HepG2 (cell line): ENCODE measurements around the gene OR2T10. TPM values are rescaled to one million over a fixed set of nuclear protein-coding genes. Genes with fewer than 3 reads are reported as not detected.
"Not testable (repeated sequence)": the region's sequence is repeated elsewhere in the genome, so short reads cannot be mapped to it uniquely, and the experiment has no call there.

Experiments
- ATAC-seq: fragments of 200-7000 bp; cut with Tn5 transposase; 3 replicates; pipeline ENCODE4 v1.9.1; 2020; ENCODE audit warnings: mild to moderate bottlenecking, moderate library complexity
- BruUV-seq: library from RNA; stranded (reverse); fragments of 400-500 nt; replicated peaks from 2 replicates; lab custom pipeline; 2021; lab: Mats Ljungman, UMichigan
- CTCF ChIA-PET: fragments of 300-600 bp; formaldehyde crosslinking; extraction: SDS; loops from one replicate; lab custom pipeline; 2021; ENCODE audit warnings: low total read pairs, inconsistent platforms, low intra/inter-chr PET ratio; lab: Yijun Ruan, JAX
- POLR2A ChIA-PET: fragments of 350-600 bp; sonication (Branson Sonifier 250); formaldehyde crosslinking; loops from one replicate; lab custom pipeline; 2020; ENCODE audit warnings: antibody characterized with exemption, inconsistent platforms; lab: Yijun Ruan, JAX
- DNase-seq: peaks from one replicate; pipeline ENCODE4 v3.0.0-alpha.2; 2015; ENCODE audit warnings: low spot score
- FAIRE-seq: peaks from 3 replicates; lab custom pipeline; 2011; peaks lifted over from hg19 to GRCh38; lab: Jason Lieb, UNC
- H2AFZ ChIP-seq: one replicate; pipeline ENCODE4 v1.6.1; 2011; ENCODE audit warnings: low read length, inconsistent platforms
- H3K27ac ChIP-seq: fragments of 300-600 bp; 3 replicates; pipeline ENCODE4 v1.8.0; 2011; ENCODE audit warnings: mixed run types, mild to moderate bottlenecking, mixed read lengths, low read length, inconsistent platforms; ENCODE audit not compliant: insufficient read depth; ENCODE audit errors: extremely low read length
- H3K27me3 ChIP-seq, 2 experiments: fragments of 200-600 bp in 1 of 2; 2 replicates in 1 of 2; 3 replicates in 1 of 2; pipeline versions ENCODE4 v1.6.0 to v1.8.0; 2011; ENCODE audit warnings: low read length in 2 of 2, mild to moderate bottlenecking in 2 of 2, moderate library complexity in 2 of 2, inconsistent platforms in 1 of 2; ENCODE audit not compliant: insufficient read depth in 2 of 2, control insufficient read depth in 1 of 2
- H3K36me3 ChIP-seq, 2 experiments: fragments of 200-600 bp in 1 of 2; replicated peaks in 1 of 2; 2 replicates in 1 of 2; 3 replicates in 1 of 2; pipeline versions ENCODE4 v1.5.1 to v1.8.0; 2011; ENCODE audit warnings: low read length in 2 of 2, inconsistent platforms in 1 of 2; ENCODE audit not compliant: insufficient read depth in 2 of 2, control insufficient read depth in 1 of 2
- H3K4me1 ChIP-seq: 2 replicates; pipeline ENCODE4 v1.5.1; 2012; ENCODE audit warnings: low read length, inconsistent platforms; ENCODE audit not compliant: insufficient read depth
- H3K4me2 ChIP-seq: 2 replicates; pipeline ENCODE4 v1.6.0; 2011; ENCODE audit warnings: low read depth, low read length, inconsistent platforms
- H3K4me3 ChIP-seq, 3 experiments: fragments of 200-600 bp in 1 of 3; sonication (generic), shearing (Covaris generic) in 1 of 3; replicated peaks in 1 of 3; 2 replicates each; pipeline ENCODE4 v1.5.1; 2011 to 2016; ENCODE audit warnings: low read length in 3 of 3, inconsistent platforms in 2 of 3, low read depth in 2 of 3, mild to moderate bottlenecking in 2 of 3, control low read depth in 1 of 3, mixed read lengths in 1 of 3; ENCODE audit not compliant: insufficient read depth in 1 of 3
- H3K79me2 ChIP-seq: one replicate; pipeline ENCODE4 v1.6.1; 2011; ENCODE audit warnings: low read length, inconsistent platforms; ENCODE audit not compliant: insufficient read depth
- H3K9ac ChIP-seq: 2 replicates; pipeline ENCODE4 v1.6.0; 2011; ENCODE audit warnings: mild to moderate bottlenecking, low read depth, low read length, inconsistent platforms; ENCODE audit not compliant: insufficient read depth
- H3K9me3 ChIP-seq: 2 replicates; pipeline ENCODE4 v1.5.1; 2012; ENCODE audit warnings: mild to moderate bottlenecking, low read length
- H4K20me1 ChIP-seq: 2 replicates; pipeline ENCODE4 v1.6.0; 2011; ENCODE audit warnings: inconsistent platforms, mild to moderate bottlenecking, low read length, moderate library complexity; ENCODE audit not compliant: insufficient read depth
- HOXA7 ChIP-seq: sonication (generic); formaldehyde crosslinking; IDR thresholded peaks from 2 replicates; pipeline ENCODE4 v1.8.1; 2022; ENCODE audit warnings: mild to moderate bottlenecking, missing genetic modification reagents, moderate library complexity
- TGIF2 ChIP-seq: IDR thresholded peaks from 2 replicates; pipeline ENCODE4 v1.6.1; 2016; ENCODE audit warnings: control low read depth, missing compliant biosample characterization
- ZBTB4 ChIP-seq: sonication (generic); formaldehyde crosslinking; IDR thresholded peaks from 2 replicates; pipeline ENCODE4 v1.4.0; 2020; ENCODE audit warnings: missing genetic modification reagents, mild to moderate bottlenecking, borderline replicate concordance
- ZNF335 ChIP-seq: sonication (generic); formaldehyde crosslinking; IDR thresholded peaks from 2 replicates; pipeline ENCODE4 v1.4.0; 2020; ENCODE audit warnings: missing genetic modification reagents
- ZNF512 ChIP-seq: sonication (generic); formaldehyde crosslinking; IDR thresholded peaks from 2 replicates; pipeline ENCODE4 v1.4.0; 2020; ENCODE audit warnings: mild to moderate bottlenecking, missing genetic modification reagents
- ZNF629 ChIP-seq: sonication (generic); formaldehyde crosslinking; conservative IDR thresholded peaks from 2 replicates; pipeline ENCODE4 v1.5.0; 2020; ENCODE audit warnings: missing genetic modification reagents
- WGBS: methylation state at CpG from one replicate; pipeline ENCODE4 v1.1.6; 2017; ENCODE audit warnings: low lambda C conversion rate; 5-methylcytosine and 5-hydroxymethylcytosine counted together
- in situ Hi-C: cut with HindIII; loops from 2 replicates; pipeline ENCODE4 v1.10.0; 2017; ENCODE audit warnings: low pct_unique_long_range_greater_than_20kb; ENCODE audit not compliant: extremely low pct_ligation_motif_present
- intact Hi-C: fragments of 100-400 bp; cut with micrococcal nuclease; formaldehyde crosslinking; loops from one replicate; pipeline ENCODE4 v1.10.0; 2022; ENCODE audit not compliant: unreplicated experiment
- polyA plus RNA-seq, 8 experiments: library from polyadenylated mRNA; depleted of rRNA in 3 of 8; stranded (reverse) in 7 of 8; unstranded in 1 of 8; fragments of >200 nt; fragmentation: Illumina TruSeq in 4 of 8; extraction: Trizol in 4 of 8; gene quantifications; 2 replicates each; pipeline versions ENCODE4 v1.2.1 to v1.2.3, GENCODE V29; 2011 to 2016; ENCODE audit warnings: low read depth in 4 of 8, missing spikeins in 1 of 8, mixed read lengths in 1 of 8; ENCODE audit not compliant: insufficient read depth in 1 of 8
- total RNA-seq, 5 experiments: library from RNA; depleted of rRNA; stranded (reverse); fragments of >200 nt; fragmentation: Illumina TruSeq; extraction: Trizol; gene quantifications; 2 replicates each; pipeline ENCODE4 v1.2.3, GENCODE V29; 2016; ENCODE audit warnings: low read depth in 1 of 5

OR2T10 gene
- total and polyA plus RNA-seq, 2 of the 13 experiments (the other 11 are each of a cell fraction or from before 2014, with no cell fraction given), result not detected

- 0% methylated on average over 3 of the region's 5 CpGs for WGBS
- H3K9me3 ChIP-seq, H3K79me2 ChIP-seq, DNase-seq, BruUV-seq, POLR2A ChIA-PET, H3K27ac ChIP-seq, H3K4me3 ChIP-seq, H3K9ac ChIP-seq, intact Hi-C loops, CTCF ChIA-PET, in situ Hi-C loops, H3K4me1 ChIP-seq, H3K4me2 ChIP-seq, H4K20me1 ChIP-seq, H3K36me3 ChIP-seq, H3K27me3 ChIP-seq, H2AFZ ChIP-seq: not testable (repeated sequence)
- ATAC-seq (peak; percentile 90), FAIRE-seq (peak; percentile 78)
Measured at GRCh38 chr1:248636612-248637011, 39.1 kb upstream of the OR2T10 start.

- H3K27me3 ChIP-seq, intact Hi-C loops, H2AFZ ChIP-seq, H3K9me3 ChIP-seq, POLR2A ChIA-PET, ATAC-seq, H4K20me1 ChIP-seq, in situ Hi-C loops, DNase-seq, H3K79me2 ChIP-seq, H3K36me3 ChIP-seq, H3K4me2 ChIP-seq, BruUV-seq, FAIRE-seq, CTCF ChIA-PET, H3K4me3 ChIP-seq, H3K27ac ChIP-seq, H3K4me1 ChIP-seq, H3K9ac ChIP-seq: not testable (repeated sequence)
- WGBS, result no CpG with 5 or more reads among the region's 2 CpGs
Measured at GRCh38 chr1:248634991-248635390, 37.5 kb upstream of the OR2T10 start, which contains the start of gene OR2T11. Gene OR2T11 (minus strand): TSS chr1:248635091. CDS start chr1:248627128, 7,963 bp downstream.

- no peak for FAIRE-seq
- ChIA-PET CTCF (no interaction called here), POLR2A (no interaction called here)
- in situ Hi-C loops (no loop called here), intact Hi-C loops (no loop called here)
- Histone ChIP-seq H3K4me1 (no peaks in the 10 kb centered on the region), H3K9me3 (no peaks in the 10 kb centered on the region), H3K79me2 (no peaks in the 10 kb centered on the region), H3K27ac (no peak overlapping the region), H4K20me1 (no peaks in the 10 kb centered on the region), H3K9ac (no peak overlapping the region), H3K4me2 (no peak overlapping the region), H3K27me3 (no peaks in the 10 kb centered on the region; a peak in 1 of 5 replicates), H3K36me3 (no peaks in the 10 kb centered on the region), H3K4me3 (no peak overlapping the region), H2AFZ (no peak overlapping the region)
- WGBS, result 26% methylated on average over 7 of the region's 7 CpGs
- no peak for ATAC-seq
- no TSS peak for BruUV-seq
- peak; percentile 16 for DNase-seq
- no peak for TF ChIP-seq ZBTB4 (CRISPR knock-in tag)
- TF ChIP-seq ZNF629 (CRISPR knock-in tag), result no peak
- TF ChIP-seq ZNF335 (CRISPR knock-in tag), result no peak
- no peak for TF ChIP-seq TGIF2 (CRISPR knock-in tag)
- no peak for TF ChIP-seq ZNF512 (CRISPR knock-in tag)
- no peak for TF ChIP-seq HOXA7 (CRISPR knock-in tag)
Measured at GRCh38 chr1:248631354-248632008, 34.0 kb upstream of the OR2T10 start.
